GM18526 (cell line): ENCODE measurements around the gene FZD2.

ENCODE experiments used
- POLR2A ChIP-seq: IDR thresholded peaks from 3 replicates; pipeline ENCODE4 v1.6.1; 2011; ENCODE audit not compliant: insufficient read length; ENCODE audit errors: extremely low read depth

FZD2 gene

GRCh38 chr17:44543213-44543904 lies 13.9 kb upstream of the FZD2 start:
- no peak for TF ChIP-seq POLR2A

- no peak for TF ChIP-seq POLR2A
Observed at GRCh38 chr17:44543905-44544523, 13.3 kb upstream of the FZD2 start.

GRCh38 chr17:44546671-44547606 lies 10.3 kb upstream of the FZD2 start:
- TF ChIP-seq POLR2A: no peak

- TF ChIP-seq POLR2A: no peak
Observed at GRCh38 chr17:44547625-44548267, 9.5 kb upstream of the FZD2 start.

GRCh38 chr17:44548376-44549230 lies 8.7 kb upstream of the FZD2 start:
- no peak for TF ChIP-seq POLR2A

- no peak for TF ChIP-seq POLR2A
Observed at GRCh38 chr17:44549686-44550085, 7.6 kb upstream of the FZD2 start.

- no peak for TF ChIP-seq POLR2A
Observed at GRCh38 chr17:44552361-44552760, 4.9 kb upstream of the FZD2 start.

- TF ChIP-seq POLR2A: no peak
Observed at GRCh38 chr17:44555099-44555498, 2.2 kb upstream of the FZD2 start.

GRCh38 chr17:44556166-44556831 lies 985 bp upstream of the FZD2 start:
- TF ChIP-seq POLR2A: no peak

GRCh38 chr17:44557651-44558285 lies 484 bp downstream of the FZD2 start:
- TF ChIP-seq POLR2A: no peak

GRCh38 chr17:44558334-44558709 lies 1.0 kb downstream of the FZD2 start:
- no peak for TF ChIP-seq POLR2A

- no peak for TF ChIP-seq POLR2A
Observed at GRCh38 chr17:44558710-44559633, 1.7 kb downstream of the FZD2 start.
